GM18517 (cell line): Measurements from ENCODE around the gene GABRR1.

Source experiments
- ATAC-seq: cut with Tn5 transposase; IDR thresholded peaks from one replicate; pipeline ENCODE4 v1.9.1; 2021; ENCODE audit warnings: mild to moderate bottlenecking, moderate library complexity; ENCODE audit not compliant: unreplicated experiment

The GABRR1 gene

DNA sequence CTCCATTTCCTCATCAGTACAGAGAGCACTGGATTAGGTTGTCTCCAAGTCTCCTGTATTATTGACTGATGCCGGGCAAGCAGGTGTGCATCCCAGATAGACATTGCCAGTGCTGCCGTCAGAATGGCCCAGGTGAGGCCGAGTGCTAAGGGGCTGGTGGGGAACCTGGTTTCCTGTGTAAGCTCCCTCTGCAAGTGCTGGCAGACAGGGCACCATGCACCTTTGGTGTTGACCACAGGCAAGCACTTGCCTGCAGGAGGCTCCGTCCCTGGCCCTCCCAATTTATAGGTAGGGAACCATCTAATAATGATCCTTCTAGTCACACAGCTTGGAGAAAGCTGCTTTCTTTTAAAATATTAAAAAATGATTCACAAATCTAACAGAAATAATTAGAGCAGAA, 747 bp downstream of the GABRR1 start:
- ATAC-seq = no peak

DNA sequence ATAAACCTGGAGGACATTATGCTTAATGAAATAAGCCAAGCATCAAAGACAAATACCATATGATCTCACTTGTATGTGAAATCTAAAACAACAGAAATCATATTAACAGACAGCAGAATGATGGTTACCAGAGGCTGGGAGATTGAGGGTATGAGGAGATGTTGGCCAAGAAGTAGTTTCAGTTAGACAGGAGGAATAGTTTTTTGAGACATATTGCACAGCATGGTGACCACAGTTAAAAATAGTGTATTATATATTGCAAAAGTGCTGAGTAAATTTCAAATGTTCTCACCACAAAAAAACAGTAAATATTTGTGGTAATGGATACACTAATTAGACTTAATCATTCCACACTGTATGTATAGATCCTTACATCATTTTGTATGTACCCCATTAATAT, 1.8 kb downstream of the GABRR1 start:
- ATAC-seq = no peak

DNA sequence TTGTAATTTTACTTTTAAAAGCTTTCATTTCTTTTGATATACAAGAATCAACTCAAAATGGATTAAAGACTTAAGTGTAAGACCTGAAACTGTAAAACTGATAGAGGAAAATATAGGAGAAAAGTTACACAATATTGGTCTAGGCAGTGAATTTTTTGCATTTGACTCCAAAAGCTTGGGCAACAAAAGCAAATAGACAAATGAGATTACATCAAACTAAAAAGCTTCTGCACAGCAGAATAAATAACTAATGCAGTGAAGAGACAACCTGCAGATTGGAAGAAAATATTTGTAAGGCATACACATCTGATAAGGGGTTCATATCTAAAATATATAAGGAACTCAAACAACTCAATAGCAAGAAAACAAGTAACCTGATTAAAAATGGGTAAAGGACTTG, 3.0 kb downstream of the GABRR1 start:
- no peak for ATAC-seq

DNA sequence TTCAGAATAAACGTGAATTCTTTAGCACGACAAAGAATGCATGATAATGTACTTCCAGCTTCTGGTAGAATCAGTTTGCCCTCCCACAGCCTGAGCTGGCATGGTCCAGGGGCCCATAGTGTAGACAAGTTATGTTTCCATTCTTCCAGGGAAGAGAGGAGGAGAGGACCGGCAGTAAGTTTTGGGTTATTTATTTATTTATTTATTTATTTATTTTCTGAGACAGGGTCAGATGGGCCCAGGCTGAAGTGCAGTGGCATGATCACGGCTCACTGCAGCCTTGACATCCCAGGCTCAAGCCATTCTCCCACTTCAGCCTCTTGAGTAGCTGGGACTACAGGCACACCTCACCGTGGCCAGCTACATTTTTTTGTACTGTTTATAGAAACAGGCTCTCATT, 4.7 kb downstream of the GABRR1 start:
- ATAC-seq = no peak

DNA sequence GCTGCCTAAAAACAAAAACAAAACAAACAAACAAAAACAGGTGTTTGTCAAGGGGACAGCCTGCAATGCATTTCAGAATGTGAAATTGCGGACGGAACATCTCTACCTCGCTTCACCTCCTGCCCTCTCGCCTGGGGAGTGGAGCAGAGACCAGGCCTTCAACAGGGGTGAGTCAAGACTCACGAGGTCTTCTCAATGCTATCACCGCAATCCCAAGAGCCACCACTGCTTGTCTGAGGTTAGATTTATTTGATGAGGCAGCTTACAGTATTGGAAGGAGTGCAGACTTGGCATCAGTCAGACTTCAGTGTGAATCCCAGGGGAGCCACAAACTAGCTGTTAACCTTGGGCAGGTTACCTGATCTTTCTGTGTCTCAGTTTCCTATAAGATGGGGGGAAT, 7.7 kb downstream of the GABRR1 start:
- no peak for ATAC-seq

DNA sequence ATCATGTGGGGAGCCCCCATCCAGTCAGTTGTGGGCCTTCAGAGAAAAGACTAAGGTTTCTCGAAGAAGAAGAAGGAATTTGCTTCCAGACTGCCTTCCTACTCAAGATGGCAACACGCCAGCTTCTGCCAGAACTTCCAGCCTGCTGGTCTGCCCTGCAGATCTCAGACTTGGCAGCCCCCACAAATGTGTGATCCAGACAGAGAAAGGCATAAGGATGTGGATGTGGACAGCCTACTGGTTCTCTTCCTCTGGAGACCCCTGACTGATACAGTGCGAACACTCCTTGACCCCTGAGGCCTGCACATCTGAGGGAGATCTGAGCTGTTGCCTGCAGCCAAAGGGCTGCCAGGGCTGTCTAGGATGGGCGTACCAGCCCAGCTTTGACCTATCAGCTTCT, 8.6 kb downstream of the GABRR1 start:
- ATAC-seq = no peak

DNA sequence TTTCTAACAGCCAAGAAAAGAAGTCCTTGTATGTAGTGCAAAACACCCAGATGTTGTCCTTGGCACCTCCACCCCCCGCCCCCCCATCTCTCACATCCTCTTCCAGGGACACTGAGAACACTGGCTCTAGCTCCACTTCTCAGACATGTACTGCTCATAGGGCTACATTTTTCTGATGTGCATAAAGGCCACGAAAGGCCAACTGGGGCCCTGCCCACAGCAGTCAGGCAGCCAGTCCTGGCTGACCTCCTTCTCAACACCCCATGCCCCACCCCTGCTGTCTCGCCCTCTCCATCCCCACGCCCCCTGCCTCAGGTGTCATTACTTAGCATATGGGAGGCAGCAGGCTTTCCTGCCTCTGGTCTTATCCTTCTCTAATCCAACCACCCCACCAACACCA, 11.3 kb downstream of the GABRR1 start:
- ATAC-seq = no peak

DNA sequence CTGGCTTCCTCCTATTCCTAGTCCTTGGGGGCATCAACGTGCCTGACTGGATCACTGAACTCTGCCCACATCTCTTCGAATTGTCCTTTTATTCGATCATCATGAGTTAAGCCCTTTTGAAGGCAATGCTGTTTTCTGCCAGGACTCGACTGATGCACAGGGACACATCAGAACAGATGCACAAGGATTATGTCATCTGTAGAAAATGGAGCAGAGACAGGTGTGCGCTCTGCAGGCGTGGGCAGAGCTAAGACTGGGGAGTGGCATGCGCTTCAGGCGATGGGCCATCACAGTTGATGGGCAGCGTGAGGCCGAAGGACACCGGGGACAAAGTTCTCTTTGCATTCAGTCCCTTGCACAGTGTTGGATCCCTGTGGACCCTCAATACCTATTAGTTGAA, 13.1 kb downstream of the GABRR1 start:
- ATAC-seq = no peak

DNA sequence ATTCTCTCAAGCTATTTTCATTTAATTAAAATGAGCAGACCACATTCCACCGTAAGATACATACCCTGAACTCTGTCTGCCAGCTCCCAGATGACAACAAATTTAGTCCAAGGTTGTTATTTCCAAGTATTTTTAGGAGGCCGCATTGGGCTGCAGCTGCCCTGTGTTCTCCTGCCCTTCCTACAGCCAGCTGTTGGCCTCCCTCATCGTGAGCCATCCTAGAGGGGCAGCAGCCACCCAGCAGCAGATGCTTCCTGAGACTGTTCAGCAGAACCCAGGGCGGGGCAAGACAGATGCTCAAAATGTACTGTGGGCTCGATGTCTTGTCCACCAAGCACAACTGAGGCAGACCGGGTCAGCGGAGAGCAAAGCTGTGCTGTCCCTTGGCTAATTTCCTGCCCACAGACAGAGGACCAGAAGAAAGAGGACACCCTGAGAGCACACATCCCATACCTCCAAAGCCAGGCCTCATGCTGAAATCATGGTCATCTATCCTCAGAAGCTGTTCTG, 16.4 kb downstream of the GABRR1 start:
- no peak for ATAC-seq

DNA sequence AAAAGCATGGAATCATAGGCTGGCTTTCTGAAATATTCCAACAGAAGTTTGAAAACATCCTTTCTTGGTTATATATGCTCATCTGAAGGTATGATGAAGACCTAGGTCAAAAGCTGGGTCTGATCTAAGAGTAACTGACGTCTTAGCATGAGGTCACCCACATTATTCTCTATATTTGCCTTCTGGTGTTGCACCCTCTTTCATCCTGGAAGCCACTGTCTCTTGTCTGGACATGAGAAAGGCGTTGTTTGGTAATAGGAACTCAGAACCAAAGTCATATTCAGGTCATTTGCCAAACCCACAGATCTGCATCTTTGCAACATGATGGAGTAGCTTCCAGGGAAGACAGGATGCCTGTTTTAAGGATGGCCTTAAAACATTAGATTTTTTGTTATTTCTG, 17.6 kb downstream of the GABRR1 start:
- ATAC-seq = no peak

DNA sequence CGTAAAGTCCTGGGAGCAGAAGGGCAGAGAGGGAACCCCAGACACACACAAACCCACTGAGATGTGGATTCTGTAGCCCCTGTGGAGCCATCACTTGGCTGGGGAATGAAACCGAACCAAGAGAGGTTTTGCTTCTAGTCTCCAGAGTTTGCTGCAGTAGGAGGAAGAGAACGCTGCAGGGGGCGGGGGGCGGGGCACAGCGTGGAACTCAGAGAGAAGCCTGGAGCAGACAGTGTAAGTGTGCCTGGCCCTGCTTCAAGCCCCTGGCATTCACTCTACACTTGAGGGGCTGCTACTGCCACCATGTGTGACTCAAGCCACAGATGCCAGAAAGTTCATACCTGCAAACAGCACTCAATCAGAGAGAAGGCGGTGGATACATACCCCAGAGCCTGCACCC, 18.9 kb downstream of the GABRR1 start:
- no peak for ATAC-seq

DNA sequence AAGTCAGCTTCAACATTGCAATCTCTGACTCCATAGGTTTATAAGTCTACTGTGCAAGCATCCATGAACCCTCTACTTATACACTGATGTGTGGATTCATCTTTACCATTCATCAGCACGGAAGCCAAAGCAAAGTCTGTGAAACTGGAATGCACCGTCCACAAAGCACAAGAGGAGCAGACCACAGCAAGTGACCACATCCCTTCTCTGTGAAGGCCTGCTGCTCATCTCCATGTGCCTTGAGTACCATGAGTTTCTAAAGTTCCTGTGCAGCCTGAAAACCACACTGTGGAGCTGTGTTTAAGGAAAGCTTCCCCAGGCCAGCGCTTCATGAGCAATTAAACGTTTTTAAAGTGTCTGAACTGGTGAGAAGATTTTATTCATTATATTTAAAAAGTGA, 20.0 kb downstream of the GABRR1 start:
- no peak for ATAC-seq

DNA sequence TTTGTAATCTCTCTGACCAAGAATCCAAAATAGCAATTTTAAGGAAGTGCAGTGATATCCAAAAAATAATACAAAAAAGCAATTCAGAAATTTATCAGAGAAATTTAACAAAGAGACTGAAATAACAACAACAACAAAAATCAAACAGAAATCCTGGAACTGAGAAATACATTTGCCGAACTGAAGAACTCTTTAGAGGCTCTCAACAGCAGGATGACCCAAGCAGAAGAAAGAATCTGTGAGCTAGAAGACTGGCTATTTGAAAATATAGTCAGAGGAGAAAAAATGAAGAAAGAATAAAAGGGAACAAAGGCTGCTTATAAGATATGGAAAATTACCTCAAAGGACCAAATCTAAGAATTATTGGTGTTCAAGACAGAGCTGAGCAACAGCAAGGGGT, 22.6 kb downstream of the GABRR1 start:
- no peak for ATAC-seq

DNA sequence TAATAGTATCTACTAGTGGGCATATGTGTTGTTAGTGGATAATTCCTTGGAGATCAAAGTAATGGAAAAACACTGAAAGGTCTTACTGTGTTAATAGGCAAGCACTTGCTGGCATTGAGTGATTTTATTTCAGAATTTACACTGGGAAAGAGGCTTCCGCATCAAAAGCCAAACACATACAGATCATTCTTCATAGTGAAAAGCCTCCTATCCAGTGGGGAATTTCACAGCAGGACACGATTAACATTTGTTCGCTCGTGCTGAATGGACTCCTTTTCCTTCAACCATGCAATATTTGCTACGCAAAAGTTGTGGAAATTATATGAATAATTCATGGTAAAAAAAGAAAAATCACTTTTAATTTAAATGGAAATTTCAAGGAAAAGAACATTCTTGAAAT, 26.4 kb downstream of the GABRR1 start:
- ATAC-seq = no peak

DNA sequence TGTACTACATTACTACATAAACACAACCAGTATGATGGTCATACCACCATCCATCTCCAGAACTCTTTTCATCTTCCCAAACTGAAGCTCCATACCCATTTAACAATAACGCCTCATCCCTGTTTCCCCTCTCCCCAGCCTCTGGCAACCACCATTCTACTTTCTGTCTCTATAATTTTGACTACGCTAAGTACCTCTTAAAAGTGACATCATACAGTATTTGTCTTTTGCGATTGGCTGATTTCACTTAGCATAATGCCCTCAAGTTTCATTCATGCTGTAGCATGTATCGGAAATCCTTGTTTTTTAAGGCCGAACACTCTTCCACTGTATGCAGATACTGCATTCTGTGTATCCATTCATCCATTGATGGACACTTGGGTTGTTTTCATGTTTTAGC, 29.7 kb downstream of the GABRR1 start:
- no peak for ATAC-seq

DNA sequence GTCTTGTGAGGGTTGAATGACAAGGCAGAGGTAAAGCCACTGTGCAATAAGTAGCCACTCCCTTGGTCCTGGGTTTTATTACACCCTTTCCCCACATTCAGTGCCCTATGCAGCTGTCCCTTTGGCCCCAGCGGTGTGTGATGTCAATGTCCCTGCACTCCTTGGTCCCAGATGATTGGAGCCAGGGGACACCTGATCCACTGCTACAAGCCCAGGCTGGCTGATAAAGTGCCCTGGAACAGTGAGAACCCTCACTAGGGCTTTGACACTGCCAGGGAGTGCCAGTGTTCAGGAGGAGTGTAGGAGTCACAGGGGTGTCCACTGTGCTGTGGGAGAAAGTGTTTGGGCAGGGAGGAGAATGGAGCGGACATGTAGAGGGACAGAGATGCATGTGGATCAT, 30.4 kb downstream of the GABRR1 start:
- ATAC-seq = no peak

DNA sequence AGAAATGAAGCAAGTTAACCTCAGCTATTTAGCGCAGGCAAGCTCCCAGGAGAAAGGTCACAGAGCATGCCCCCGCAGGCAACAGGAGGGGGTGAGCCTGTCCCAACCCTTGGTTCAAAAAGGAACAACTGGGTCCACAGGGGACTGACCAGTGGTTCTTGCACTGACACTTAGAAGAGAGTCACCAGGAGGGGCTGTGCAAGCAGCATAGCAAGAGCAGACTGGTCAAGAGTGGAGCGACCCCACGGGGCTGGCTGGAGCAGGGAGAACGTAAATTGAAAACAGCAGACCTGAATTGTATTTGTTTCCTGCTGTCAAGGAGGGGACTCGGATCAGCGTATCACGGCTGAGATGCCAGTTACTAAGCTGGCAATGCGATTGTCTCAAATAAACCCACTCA, 32.8 kb downstream of the GABRR1 start:
- ATAC-seq = no peak

DNA sequence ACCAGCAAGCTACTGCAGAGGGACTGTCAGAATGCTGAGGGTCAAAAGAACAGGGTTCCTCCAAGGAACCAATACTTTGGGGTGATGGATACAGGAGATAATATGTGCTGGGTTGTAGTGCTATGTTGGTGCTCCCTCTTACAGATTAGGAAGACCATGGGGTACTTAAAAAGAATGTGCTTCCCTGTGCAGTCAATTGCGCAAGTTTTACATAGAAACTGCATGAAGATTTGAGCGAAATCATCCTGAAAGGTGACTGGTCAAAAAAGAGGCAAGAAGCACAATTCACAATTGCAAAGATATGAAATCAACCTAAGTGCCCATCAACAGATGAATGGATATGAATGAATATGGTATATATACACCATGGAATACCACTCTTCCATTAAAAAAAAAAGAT, 33.9 kb downstream of the GABRR1 start:
- no peak for ATAC-seq

DNA sequence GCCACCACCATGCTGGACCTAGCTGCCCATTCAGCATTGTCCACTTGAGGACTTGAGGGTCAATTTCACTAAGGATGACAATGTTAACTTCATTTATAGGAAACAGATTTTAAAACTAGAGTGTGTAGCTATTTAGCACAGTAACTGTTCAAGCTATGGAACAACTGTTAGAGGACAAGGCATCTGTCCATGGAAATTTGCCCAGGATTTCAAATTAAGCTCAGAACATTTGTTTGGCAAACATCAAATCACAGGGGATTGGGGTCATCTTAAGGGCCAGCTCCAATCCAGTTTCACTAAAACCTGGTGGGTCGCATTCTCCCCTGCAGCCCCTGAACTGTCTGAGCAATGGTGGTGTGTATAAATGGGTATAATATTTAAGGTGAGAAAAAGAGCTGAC, 36.2 kb downstream of the GABRR1 start:
- no peak for ATAC-seq

DNA sequence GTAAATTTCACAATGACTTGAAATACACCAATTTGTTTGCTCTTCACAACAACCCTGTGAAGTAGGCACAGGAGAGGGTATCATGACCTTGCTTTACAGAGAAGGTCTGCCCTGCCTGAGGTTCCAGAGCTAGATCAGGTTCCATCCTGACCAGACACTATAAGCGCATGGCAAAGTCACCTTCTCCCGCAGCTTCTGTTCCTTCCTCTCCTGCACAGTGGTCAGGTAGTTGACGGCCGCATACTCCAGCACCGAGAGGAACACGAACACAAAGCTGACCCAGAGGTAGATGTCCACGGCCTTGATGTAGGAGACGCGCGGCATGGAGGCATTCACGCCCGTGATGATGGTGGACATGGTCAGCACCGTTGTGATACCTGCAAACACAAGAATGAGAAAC, 37.0 kb downstream of the GABRR1 start:
- ATAC-seq = no peak

DNA sequence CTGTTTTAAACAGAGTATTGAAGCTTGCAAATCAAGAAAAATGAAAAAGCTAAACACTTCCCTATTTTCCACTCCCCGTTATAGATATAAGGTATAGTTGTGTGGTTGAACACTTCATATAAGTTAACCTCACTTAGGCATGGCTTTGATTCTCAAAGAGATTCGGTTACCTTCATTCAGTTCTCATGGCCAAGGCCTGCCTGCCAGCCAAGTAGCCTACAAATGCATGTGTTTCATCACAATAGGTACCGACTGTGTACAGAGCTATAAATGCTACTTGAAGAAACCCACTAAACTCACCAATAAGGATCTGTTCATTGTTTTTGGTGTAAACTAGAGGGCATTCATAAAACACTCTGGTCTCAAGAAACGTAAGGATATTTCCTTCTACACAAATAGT, 43.5 kb downstream of the GABRR1 start:
- no peak for ATAC-seq

DNA sequence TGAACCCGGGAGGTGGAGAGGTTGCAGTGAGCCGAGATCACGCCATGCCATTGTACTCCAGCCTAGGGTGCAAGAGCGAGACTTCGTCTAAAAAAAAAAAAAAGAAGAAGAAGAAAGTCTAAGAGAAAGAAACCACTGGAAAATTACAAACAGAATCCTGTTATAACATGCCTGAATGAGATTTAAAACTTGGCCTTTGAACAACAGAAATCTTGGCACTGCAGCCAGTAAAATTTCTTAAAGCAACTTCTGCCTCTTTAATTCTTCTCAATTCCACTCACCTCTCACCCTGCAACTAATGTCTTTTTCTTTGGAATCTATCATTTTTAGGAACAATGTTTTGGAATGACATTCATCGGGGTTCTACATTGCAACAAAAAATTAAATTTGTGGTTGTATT, 45.0 kb downstream of the GABRR1 start:
- ATAC-seq = no peak

DNA sequence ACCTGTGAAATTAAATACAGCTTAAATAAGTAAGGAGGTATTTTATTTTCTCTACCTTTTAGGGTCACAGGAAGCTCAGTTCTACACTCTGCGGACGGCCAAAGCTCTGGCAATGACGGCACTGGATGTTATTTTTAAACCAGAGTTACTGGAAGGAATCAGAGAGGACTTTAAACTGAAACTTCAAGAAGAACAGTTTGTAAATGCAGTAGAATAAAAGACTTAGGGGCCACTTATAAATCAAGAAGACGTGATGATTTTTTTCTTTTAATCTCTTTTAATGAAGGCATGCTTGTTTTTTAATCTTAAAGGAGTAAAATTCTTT, 55.1 kb downstream of the GABRR1 start:
- ATAC-seq = no peak
